NCI-H82 treated with DMSO at 0.1 percent for 48 hours (cell line): ENCODE measurements around the gene YPEL3.

ENCODE experiments used
- DNase-seq: peaks from one replicate; lab custom pipeline; 2025; ENCODE audit not compliant: unreplicated experiment; lab: John Stamatoyannopoulos, UW

The YPEL3 gene

GRCh38 chr16:30070490-30070889, 25.5 kb downstream of the YPEL3 start:
- no peak for DNase-seq

GRCh38 chr16:30069611-30070462, 26.2 kb downstream of the YPEL3 start:
- DNase-seq: no peak

- DNase-seq: no peak
Observed at GRCh38 chr16:30068750-30069610, 27.0 kb downstream of the YPEL3 start.

- DNase-seq: no peak
Observed at GRCh38 chr16:30068333-30068732, 27.7 kb downstream of the YPEL3 start.

GRCh38 chr16:30067584-30067916, 28.5 kb downstream of the YPEL3 start:
- no peak for DNase-seq

GRCh38 chr16:30066761-30067583, 29.0 kb downstream of the YPEL3 start:
- no peak for DNase-seq

GRCh38 chr16:30065943-30066760, 29.9 kb downstream of the YPEL3 start:
- DNase-seq: no peak

- peak; percentile 85 for DNase-seq
Observed at GRCh38 chr16:30065102-30065942, 30.7 kb downstream of the YPEL3 start, which contains the start of gene ALDOA. ALDOA (plus strand) TSS chr16:30065760; CDS start chr16:30066898, 1,138 bp downstream.

- no peak for DNase-seq
Observed at GRCh38 chr16:30064729-30065101, 31.3 kb downstream of the YPEL3 start.

- DNase-seq: peak; percentile 59
Observed at GRCh38 chr16:30063893-30064728, 31.9 kb downstream of the YPEL3 start.

GRCh38 chr16:30063278-30063892, 32.6 kb downstream of the YPEL3 start:
- DNase-seq: no peak

GRCh38 chr16:30060836-30061554, 35.0 kb downstream of the YPEL3 start:
- DNase-seq: no peak

- peak; percentile 42 for DNase-seq
Observed at GRCh38 chr16:30060346-30060745, 35.7 kb downstream of the YPEL3 start.

- DNase-seq: peak; percentile 33
Observed at GRCh38 chr16:30054959-30055553, 41.0 kb downstream of the YPEL3 start.

- DNase-seq: no peak
Observed at GRCh38 chr16:30054451-30054850, 41.6 kb downstream of the YPEL3 start.

- DNase-seq: no peak
Observed at GRCh38 chr16:30053376-30054015, 42.5 kb downstream of the YPEL3 start.
